Fibroblast of mammary gland (primary cell): ENCODE data around the gene BACE2.

Experiments
- DNase-seq: peaks from one replicate; pipeline ENCODE4 v3.0.0-alpha.2; 2010; ENCODE audit warnings: low read depth
- H3K4me3 ChIP-seq: 2 replicates; pipeline ENCODE4 v1.5.1; 2011; ENCODE audit warnings: low read depth, mild to moderate bottlenecking, low read length, moderate library complexity; ENCODE audit not compliant: control insufficient read depth
- TF ChIP-seq, protein P1 (sequence below): conservative IDR thresholded peaks from 2 replicates; pipeline ENCODE4 v1.5.1; 2011; ENCODE audit warnings: low read depth, low read length, inconsistent platforms; ENCODE audit not compliant: control insufficient read depth, insufficient read depth

Gene BACE2

DNA sequence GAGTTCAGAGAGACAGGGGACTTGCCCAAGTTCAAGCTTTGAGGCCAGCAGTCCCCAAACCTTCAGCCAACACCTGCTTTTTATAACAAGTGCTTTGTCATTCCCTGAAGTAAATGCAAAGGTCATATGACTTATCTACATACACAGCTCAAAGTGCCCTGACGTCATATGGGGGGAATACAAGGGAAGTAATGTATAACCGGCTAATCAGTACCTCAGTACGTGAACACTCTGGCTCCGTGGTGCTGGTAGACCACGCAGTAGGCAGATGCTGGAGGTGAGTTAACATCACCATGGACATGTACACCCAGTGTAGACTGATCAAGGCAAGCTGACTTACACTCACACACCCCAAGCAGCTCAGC is 60.0 kb downstream of the BACE2 start:
- DNase-seq = no peak

DNA sequence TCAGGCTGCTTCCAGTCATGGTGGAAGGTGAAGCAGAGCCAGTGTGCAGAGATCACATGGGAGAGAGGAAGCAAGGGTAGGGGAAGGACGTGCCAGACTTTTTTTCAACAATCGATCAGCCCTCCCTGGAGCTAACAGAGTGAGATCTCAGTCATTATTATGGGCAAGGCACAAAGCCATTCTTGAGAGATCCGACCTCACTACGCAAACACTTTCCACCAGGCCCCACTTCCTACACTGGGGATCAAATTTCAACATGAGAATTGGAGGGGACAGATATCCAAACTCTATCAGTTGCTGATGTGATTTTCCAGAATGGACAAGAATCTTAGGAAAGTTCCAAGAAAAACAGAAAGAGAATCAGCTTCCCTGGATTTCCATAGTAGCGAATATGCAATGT is 60.5 kb downstream of the BACE2 start:
- TF ChIP-seq, protein P1, sequence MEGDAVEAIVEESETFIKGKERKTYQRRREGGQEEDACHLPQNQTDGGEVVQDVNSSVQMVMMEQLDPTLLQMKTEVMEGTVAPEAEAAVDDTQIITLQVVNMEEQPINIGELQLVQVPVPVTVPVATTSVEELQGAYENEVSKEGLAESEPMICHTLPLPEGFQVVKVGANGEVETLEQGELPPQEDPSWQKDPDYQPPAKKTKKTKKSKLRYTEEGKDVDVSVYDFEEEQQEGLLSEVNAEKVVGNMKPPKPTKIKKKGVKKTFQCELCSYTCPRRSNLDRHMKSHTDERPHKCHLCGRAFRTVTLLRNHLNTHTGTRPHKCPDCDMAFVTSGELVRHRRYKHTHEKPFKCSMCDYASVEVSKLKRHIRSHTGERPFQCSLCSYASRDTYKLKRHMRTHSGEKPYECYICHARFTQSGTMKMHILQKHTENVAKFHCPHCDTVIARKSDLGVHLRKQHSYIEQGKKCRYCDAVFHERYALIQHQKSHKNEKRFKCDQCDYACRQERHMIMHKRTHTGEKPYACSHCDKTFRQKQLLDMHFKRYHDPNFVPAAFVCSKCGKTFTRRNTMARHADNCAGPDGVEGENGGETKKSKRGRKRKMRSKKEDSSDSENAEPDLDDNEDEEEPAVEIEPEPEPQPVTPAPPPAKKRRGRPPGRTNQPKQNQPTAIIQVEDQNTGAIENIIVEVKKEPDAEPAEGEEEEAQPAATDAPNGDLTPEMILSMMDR = no peak
- no peak for DNase-seq
- H3K4me3 ChIP-seq = no peak overlapping the region

More for the DNA sequence above, 60.0 kb downstream of the BACE2 start:
- no peak overlapping the region for H3K4me3 ChIP-seq
- TF ChIP-seq, protein P1 = no peak

DNA sequence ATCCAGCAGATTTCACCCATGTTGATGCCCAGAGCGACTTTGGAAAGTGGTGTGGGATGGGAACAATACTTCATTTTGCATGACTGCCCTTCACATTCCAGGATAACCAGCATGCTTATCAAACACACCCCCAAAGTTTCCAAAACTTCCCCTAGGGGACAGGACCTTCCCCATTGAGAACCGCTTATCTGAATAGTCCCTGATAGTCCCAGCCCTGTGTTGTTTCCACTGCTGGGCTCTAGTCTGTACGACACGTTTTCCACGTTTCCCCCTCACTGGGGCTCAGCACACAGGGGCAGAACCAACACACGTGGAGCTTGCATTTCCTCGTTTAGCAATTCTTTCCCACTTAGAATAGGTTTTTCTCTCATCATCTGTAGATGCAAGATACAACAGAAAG is 61.0 kb downstream of the BACE2 start:
- TF ChIP-seq, protein P1 = no peak
- H3K4me3 ChIP-seq = no peak overlapping the region
- DNase-seq = no peak

DNA sequence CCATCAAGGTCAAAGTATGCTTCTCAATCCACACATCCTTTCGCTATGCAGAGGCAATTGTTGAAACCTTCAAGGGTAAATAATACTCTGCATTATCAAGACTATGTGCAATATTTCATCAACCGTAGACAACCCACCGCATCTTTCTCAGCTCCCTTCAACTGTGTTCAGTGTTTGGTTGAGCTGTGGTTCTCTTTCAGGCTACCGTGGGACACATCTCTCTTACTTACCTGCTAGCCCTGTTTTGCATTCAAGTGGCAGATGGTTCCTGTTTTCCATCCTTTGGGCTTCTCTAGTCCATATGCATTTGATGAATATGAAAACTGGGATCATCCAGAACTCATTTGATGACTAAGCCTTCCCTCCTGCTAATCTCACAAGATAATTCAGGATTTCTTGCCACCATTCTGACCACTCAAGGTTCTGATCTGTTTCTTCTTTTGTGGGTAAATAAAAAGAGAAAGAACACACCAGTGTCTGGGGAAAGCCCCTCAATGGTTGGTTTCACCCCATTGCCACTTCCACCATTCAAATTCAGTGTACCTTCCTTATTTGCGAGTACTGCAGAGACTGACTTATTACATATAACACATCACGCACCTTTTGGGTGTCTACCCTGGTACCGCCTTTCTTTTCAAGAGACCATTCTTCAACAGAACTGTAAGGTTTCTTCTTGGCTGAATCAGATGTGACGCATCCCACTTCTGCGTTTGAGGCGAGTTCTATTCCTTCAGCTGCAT is 61.7 kb downstream of the BACE2 start:
- no peak for DNase-seq
- TF ChIP-seq, protein P1 = no peak
- H3K4me3 ChIP-seq = no peak overlapping the region

DNA sequence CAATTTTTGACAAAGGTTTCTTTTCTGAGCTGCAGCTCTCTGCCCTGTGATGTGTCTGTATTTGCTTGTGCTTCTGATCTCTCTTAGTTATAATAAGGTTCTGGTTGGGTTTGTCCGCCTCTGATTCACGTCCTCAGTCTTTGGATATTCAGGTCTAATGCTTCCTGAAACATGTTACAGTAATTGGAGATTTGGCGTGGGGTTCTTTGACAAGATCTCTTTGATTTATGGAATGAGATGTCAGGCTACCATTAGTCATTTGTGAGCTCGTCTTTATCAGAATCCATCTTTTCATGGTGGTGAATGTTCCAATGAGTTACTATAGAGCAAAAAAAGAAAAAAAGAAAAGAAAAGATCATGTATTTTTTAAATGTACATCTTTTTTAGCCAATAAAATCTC is 62.5 kb downstream of the BACE2 start:
- no peak for DNase-seq
- no peak overlapping the region for H3K4me3 ChIP-seq
- TF ChIP-seq, protein P1 = no peak

DNA sequence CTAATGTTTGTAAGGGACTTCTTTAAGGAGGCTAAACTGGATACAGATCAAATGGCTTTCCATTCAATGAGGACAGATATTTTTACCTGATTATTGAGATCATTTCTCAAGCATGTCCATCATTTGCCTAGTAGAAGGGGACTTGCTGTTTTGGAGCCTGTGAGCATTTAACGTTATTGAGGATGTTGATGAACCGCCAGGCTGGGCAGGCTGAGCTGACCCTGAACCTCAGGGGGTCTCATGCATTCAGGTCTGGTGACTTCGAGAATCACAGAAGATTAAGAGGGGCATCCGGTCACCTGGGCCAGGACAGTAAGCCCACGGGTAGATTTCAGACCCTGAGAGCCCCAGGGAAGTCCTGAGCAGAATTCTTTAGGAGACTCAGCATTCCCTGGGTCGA is 63.1 kb downstream of the BACE2 start:
- no peak overlapping the region for H3K4me3 ChIP-seq
- no peak for DNase-seq
- TF ChIP-seq, protein P1 = no peak
